Prostate gland (tissue), 2 donors: ENCODE results near the gene TGFB1. TPM values are rescaled to one million over a fixed set of nuclear protein-coding genes. Genes with fewer than 3 reads are reported as not detected.
A peak's percentile ranks its signal among the peaks of the same experiment; 100 is the strongest.
"Not testable (repeated sequence)": the region's sequence is repeated elsewhere in the genome, so short reads cannot be mapped to it uniquely, and the experiment has no call there.

Experiments used
- DNase-seq: peaks from one replicate; pipeline ENCODE4 v3.0.0-alpha.2; 2019; ENCODE audit warnings: low spot score
- H3K27ac ChIP-seq, 2 donors: fragments of 200-600 bp; sonication (generic); 2 replicates each; pipeline ENCODE4 v1.5.1; 2017 to 2019
- H3K27me3 ChIP-seq: fragments of 200-600 bp; sonication (generic); replicated peaks from 2 replicates; pipeline ENCODE4 v1.5.1; 2019; ENCODE audit not compliant: insufficient read depth
- H3K36me3 ChIP-seq, 2 donors: fragments of 200-600 bp; sonication (generic); 1 replicate in 1 of 2; 2 replicates in 1 of 2; pipeline versions ENCODE4 v1.5.1 to v1.8.1; 2017 to 2019
- H3K4me1 ChIP-seq: fragments of 200-600 bp; sonication (generic); replicated peaks from 2 replicates; pipeline ENCODE4 v1.5.1; 2019
- H3K4me3 ChIP-seq, 2 donors: fragments of 200-600 bp; sonication (generic); 2 replicates each; pipeline ENCODE4 v1.5.1; 2017 to 2019
- H3K9me3 ChIP-seq: fragments of 200-600 bp; sonication (generic); 2 replicates; pipeline ENCODE4 v1.5.1; 2017
- CTCF ChIP-seq, 4 experiments: fragments of 200-600 bp in 2 of 4; fragments of 450-650 bp in 2 of 4; sonication (generic) in 2 of 4; IDR thresholded peaks; 1 replicate in 3 of 4; 2 replicates in 1 of 4; pipeline ENCODE4 v1.5.1; 2016 to 2019; ENCODE audit warnings: antibody characterized with exemption in 4 of 4, mild to moderate bottlenecking in 2 of 4, moderate library complexity in 2 of 4
- POLR2A ChIP-seq: fragments of 450-650 bp; IDR thresholded peaks from one replicate; pipeline ENCODE4 v1.6.1; 2016; ENCODE audit warnings: antibody characterized with exemption, mild to moderate bottlenecking
- POLR2AphosphoS5 ChIP-seq: sonication (generic); formaldehyde crosslinking; IDR thresholded peaks from one replicate; pipeline ENCODE4 v1.6.1; 2017; ENCODE audit warnings: antibody characterized with exemption
- WGBS: methylation state at CpG from one replicate; pipeline ENCODE4 v1.1.5; 2018; 5-methylcytosine and 5-hydroxymethylcytosine counted together
- intact Hi-C: fragments of 100-400 bp; cut with DNase I; formaldehyde crosslinking; loops from one replicate; pipeline ENCODE4 v1.14.2; 2022
- total RNA-seq, 2 donors: library from RNA; depleted of rRNA; stranded (reverse); fragments of >200 nt; gene quantifications; one replicate each; pipeline ENCODE4 v1.1.0, GENCODE V29; 2016

The TGFB1 gene
- total RNA-seq, 2 donors from 2014 or later: 9.7 to 32.4 TPM

DNA sequence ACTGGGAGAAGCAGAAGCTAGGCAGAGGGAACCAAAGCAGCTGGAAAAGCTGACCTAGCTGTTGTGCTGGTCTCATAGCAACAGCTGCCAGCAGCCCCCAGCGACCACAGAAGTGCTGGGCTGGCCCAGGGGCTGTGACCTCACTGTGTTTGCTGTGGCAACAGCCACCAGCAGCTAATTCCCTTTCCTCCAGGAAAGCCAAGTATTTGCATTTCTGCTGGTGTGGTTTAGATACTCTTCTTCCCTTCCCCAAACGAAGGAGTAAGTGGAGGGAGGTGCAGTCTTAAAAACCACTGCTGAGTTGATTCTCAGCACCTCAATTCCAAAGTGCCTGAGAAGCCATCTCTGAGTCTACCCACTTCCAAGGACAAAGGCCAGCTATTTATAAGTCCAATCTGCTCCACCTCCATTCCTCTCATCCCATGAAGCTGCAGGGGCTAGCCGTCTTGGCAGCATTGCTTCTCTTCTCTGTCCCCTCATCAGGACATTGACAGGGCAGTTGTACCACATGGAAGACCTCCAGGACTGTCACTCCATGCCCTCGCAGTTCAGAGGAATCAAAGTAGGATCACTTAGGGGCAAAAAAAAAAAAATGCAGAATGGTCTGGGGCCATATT, 55.3 kb downstream of the TGFB1 start:
- Histone ChIP-seq H3K9me3 (no peaks in the 10 kb centered on the region), H3K36me3 (peaks cover 17 to 22% of the 10 kb centered on the region in 2 donors), H3K27ac (peak overlapping the region; percentile 29 to 49), H3K27me3 (no peaks in the 10 kb centered on the region), H3K4me3 (no peak overlapping the region), H3K4me1 (peaks cover 6% of the 10 kb centered on the region)
- no peak for DNase-seq
- no peak for TF ChIP-seq POLR2AphosphoS5
- TF ChIP-seq POLR2A: no peak
- TF ChIP-seq CTCF (IDR thresholded peaks at IDR 0.05): no peak
- intact Hi-C loops: no loop called here
- 27% methylated on average over 4 of the region's 4 CpGs for WGBS

DNA sequence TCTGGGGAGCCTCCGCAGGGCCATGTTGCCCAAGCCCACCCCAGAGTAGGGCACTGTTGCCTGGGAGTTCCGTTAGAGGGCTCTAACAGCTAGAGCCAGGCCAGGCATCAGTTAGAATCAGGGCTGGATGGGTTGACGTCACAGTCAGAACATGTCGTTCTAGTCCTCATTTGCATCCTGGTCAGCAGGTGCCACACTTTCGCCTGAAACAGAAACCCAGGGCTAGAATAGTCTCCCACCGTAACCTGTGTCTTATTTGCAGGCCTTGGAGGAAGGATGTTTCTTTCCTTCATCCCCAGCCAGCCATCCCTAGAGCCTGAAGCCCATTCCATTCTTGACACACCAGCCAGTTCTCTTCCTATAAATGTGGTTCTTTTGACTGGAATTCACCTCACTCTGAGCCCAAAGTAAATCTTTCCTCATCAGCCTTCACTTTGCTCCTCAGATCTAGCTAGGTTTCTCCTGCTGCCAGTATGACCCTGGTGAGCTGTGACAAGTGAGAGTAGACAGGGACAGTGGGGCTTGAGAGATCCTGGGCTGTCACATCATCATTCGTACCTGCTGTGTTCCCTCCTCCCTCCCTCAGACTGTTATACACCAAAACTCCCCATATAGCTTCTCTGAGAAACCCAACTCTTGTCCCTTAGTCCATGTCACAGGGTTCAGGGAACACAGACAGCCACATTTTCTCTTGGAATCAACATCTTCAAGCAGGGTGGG, 55.9 kb downstream of the TGFB1 start:
- Histone ChIP-seq H3K4me3 (no peak overlapping the region), H3K27ac (peak overlapping the region; percentile 29 to 49), H3K27me3 (no peaks in the 10 kb centered on the region), H3K36me3 (peaks cover 18 to 24% of the 10 kb centered on the region in 2 donors), H3K4me1 (peaks cover 6% of the 10 kb centered on the region), H3K9me3 (no peaks in the 10 kb centered on the region)
- 60% methylated on average over 7 of the region's 7 CpGs for WGBS
- TF ChIP-seq CTCF (IDR thresholded peaks at IDR 0.05) (no peak), POLR2AphosphoS5 (no peak), POLR2A (no peak)
- intact Hi-C loops: no loop called here
- no peak for DNase-seq

GRCh38 chr19:41296433-41296871, 57.3 kb downstream of the TGFB1 start:
- Histone ChIP-seq H3K9me3 (no peaks in the 10 kb centered on the region), H3K36me3 (peaks cover 26 to 34% of the 10 kb centered on the region in 2 donors), H3K4me3 (no peak overlapping the region), H3K4me1 (peaks cover 6% of the 10 kb centered on the region), H3K27ac (peak overlapping the region; percentile 1 to 14), H3K27me3 (no peaks in the 10 kb centered on the region)
- DNase-seq: peak; percentile 36
- intact Hi-C loops: no loop called here
- TF ChIP-seq CTCF (IDR thresholded peaks at IDR 0.05) (no peak), POLR2AphosphoS5 (peak; percentile 30)
- 38% methylated on average over 2 of the region's 2 CpGs for WGBS

DNA sequence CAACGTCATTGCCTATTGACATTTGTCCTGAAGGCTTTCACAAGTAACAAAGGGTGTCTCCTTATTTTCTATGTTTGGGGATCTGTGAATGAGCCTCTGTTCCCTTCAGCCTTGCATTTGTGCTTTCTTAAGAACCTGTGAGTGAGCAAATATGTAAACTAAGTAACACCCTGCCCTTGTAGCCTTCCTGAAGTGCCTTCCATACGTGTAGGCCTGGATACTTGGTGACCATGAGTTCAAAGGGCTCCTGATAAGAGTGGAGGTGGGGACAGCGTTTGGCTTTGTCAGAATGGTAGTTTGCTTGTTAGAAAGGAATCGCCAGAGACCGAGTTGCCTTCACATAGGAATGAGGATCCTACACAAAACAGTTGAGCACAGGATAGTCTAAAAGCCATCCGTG, 58.2 kb downstream of the TGFB1 start:
- Histone ChIP-seq H3K27me3 (no peaks in the 10 kb centered on the region), H3K9me3 (no peaks in the 10 kb centered on the region), H3K4me1 (peaks cover 6% of the 10 kb centered on the region), H3K36me3 (peaks cover 26 to 31% of the 10 kb centered on the region in 2 donors), H3K27ac (no peak overlapping the region), H3K4me3 (no peak overlapping the region)
- intact Hi-C loops: no loop called here
- no peak for TF ChIP-seq CTCF (IDR thresholded peaks at IDR 0.05)
- TF ChIP-seq POLR2A: no peak
- TF ChIP-seq POLR2AphosphoS5: no peak
- 67% methylated on average over 6 of the region's 6 CpGs for WGBS
- DNase-seq: no peak

DNA sequence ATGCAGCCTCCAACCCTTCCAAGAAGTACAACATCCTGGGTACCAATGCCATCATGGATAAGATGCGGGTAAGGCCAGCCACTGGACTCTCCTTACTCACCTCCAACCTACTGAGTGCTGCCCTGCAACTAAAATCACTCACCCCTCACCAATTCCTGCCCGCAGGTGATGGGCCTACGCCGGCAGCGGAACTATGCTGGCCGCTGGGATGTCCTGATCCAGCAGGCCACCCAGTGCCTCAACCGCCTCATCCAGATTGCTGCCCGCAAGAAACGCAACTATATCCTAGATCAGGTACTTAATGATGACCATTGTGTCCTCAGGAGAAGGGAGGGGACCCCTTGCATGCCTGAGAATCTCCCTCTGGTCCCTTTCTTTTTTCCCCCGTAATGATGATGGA, 59.3 kb downstream of the TGFB1 start:
- H3K4me3 ChIP-seq: no peak overlapping the region
- TF ChIP-seq CTCF (IDR thresholded peaks at IDR 0.05) (no peak), POLR2AphosphoS5 (no peak)
- H3K36me3 ChIP-seq: peaks cover 26 to 29% of the 10 kb centered on the region in 2 donors
- no peak overlapping the region for H3K27ac ChIP-seq
- no peaks in the 10 kb centered on the region for H3K9me3 ChIP-seq
- intact Hi-C loops: no loop called here
- 93% methylated on average over 10 of the region's 10 CpGs for WGBS
- no peaks in the 10 kb centered on the region for H3K27me3 ChIP-seq
- peaks cover 6% of the 10 kb centered on the region for H3K4me1 ChIP-seq
- DNase-seq: no peak

DNA sequence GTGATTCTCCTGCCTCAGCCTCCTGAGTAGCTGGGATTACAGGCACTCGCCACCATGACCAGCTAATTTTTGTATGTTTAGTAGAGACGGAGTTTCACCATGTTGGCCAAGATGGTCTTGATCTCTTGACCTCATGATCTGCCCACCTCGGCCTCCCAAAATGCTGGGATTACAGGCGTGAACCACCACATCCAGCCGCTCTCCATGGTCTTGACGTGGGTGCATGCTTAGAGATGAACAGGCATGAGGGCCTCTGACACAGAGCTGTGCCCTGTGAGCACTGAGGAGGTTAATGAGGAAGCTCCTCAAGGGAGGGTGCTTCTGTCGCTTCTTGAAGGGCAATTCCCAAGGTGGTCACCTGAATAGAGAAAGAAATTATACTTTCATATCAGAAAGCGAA, 63.9 kb downstream of the TGFB1 start:
- H3K36me3 ChIP-seq: peaks cover 23 to 26% of the 10 kb centered on the region in 2 donors
- H3K9me3 ChIP-seq, DNase-seq, H3K27ac ChIP-seq, H3K27me3 ChIP-seq, H3K4me1 ChIP-seq, intact Hi-C loops, H3K4me3 ChIP-seq: not testable (repeated sequence)
- WGBS: 94% methylated on average over 8 of the region's 8 CpGs
